Mesenchymal stem cell (in vitro differentiated cells and primary cell): ENCODE results near the gene FAM3A.
"Not testable (repeated sequence)": the region's sequence is repeated elsewhere in the genome, so short reads cannot be mapped to it uniquely, and the experiment has no call there.

ENCODE experiments used
- DNase-seq: peaks from one replicate; pipeline ENCODE4 v3.0.0-alpha.2; 2013
- H2AFZ ChIP-seq: one replicate; pipeline ENCODE4 v1.6.1; 2013; ENCODE audit warnings: low read depth, mild to moderate bottlenecking, control low read depth, inconsistent platforms, low read length, moderate library complexity
- H2AK5ac ChIP-seq: 2 replicates; pipeline ENCODE4 v1.6.1; 2013; ENCODE audit warnings: low read length, moderate library complexity, mild to moderate bottlenecking, inconsistent platforms; ENCODE audit not compliant: severe bottlenecking
- H2BK120ac ChIP-seq: one replicate; pipeline ENCODE4 v1.6.1; 2013; ENCODE audit warnings: low read depth, mild to moderate bottlenecking, inconsistent platforms, low read length, moderate library complexity
- H2BK12ac ChIP-seq, 2 experiments: one replicate each; pipeline ENCODE4 v1.6.1; 2013; ENCODE audit warnings: inconsistent platforms in 2 of 2, low read length in 2 of 2, mild to moderate bottlenecking in 2 of 2, moderate library complexity in 2 of 2, control low read depth in 1 of 2
- H2BK15ac ChIP-seq: one replicate; pipeline ENCODE4 v1.6.1; 2013; ENCODE audit warnings: mild to moderate bottlenecking, low read depth, inconsistent platforms; ENCODE audit not compliant: poor library complexity, severe bottlenecking
- H2BK5ac ChIP-seq: 2 replicates; pipeline ENCODE4 v1.6.1; 2013; ENCODE audit warnings: low read depth, mild to moderate bottlenecking, low read length, control low read depth, inconsistent platforms; ENCODE audit not compliant: poor library complexity, severe bottlenecking
- H3K14ac ChIP-seq, 2 experiments: one replicate each; pipeline ENCODE4 v1.6.1; 2013; ENCODE audit warnings: inconsistent platforms in 2 of 2, low read length in 2 of 2, control low read depth in 1 of 2, mild to moderate bottlenecking in 1 of 2, moderate library complexity in 1 of 2
- H3K18ac ChIP-seq, 2 experiments: one replicate each; pipeline ENCODE4 v1.6.1; 2013; ENCODE audit warnings: inconsistent platforms in 2 of 2, low read length in 2 of 2, control low read depth in 1 of 2, low read depth in 1 of 2, mild to moderate bottlenecking in 1 of 2
- H3K23ac ChIP-seq, 2 experiments: one replicate each; pipeline ENCODE4 v1.6.1; 2013; ENCODE audit warnings: inconsistent platforms in 2 of 2, low read length in 2 of 2, mild to moderate bottlenecking in 2 of 2, moderate library complexity in 2 of 2, control low read depth in 1 of 2
- H3K27ac ChIP-seq: 2 replicates; pipeline ENCODE4 v1.5.1; 2013; ENCODE audit warnings: mild to moderate bottlenecking, moderate library complexity, low read length, control low read depth, inconsistent platforms; ENCODE audit not compliant: poor library complexity, severe bottlenecking
- H3K27me3 ChIP-seq, 2 experiments: 2 replicates each; pipeline versions ENCODE4 v1.6.1 to v1.7.0; 2013; ENCODE audit warnings: low read length in 2 of 2, mild to moderate bottlenecking in 2 of 2, moderate library complexity in 2 of 2, control low read depth in 1 of 2, inconsistent platforms in 1 of 2; ENCODE audit not compliant: control insufficient read depth in 1 of 2, insufficient read depth in 1 of 2
- H3K36me3 ChIP-seq, 2 experiments: 2 replicates each; pipeline versions ENCODE4 v1.6.1 to v1.7.0; 2013; ENCODE audit warnings: low read length in 2 of 2, control low read depth in 1 of 2, inconsistent platforms in 1 of 2, low read depth in 1 of 2, mild to moderate bottlenecking in 1 of 2; ENCODE audit not compliant: insufficient read depth in 2 of 2, control insufficient read depth in 1 of 2
- H3K4ac ChIP-seq, 2 experiments: one replicate each; pipeline ENCODE4 v1.6.1; 2013; ENCODE audit warnings: inconsistent platforms in 2 of 2, low read length in 2 of 2, mild to moderate bottlenecking in 2 of 2, moderate library complexity in 2 of 2, control low read depth in 1 of 2, low read depth in 1 of 2
- H3K4me1 ChIP-seq: 2 replicates; pipeline ENCODE4 v1.6.1; 2013; ENCODE audit warnings: low read depth, low read length, control low read depth; ENCODE audit not compliant: control insufficient read depth, insufficient read depth
- H3K4me2 ChIP-seq: 2 replicates; pipeline ENCODE4 v1.6.1; 2013; ENCODE audit warnings: low read length, mild to moderate bottlenecking, inconsistent platforms; ENCODE audit not compliant: poor library complexity, severe bottlenecking
- H3K4me3 ChIP-seq, 2 experiments: 2 replicates each; pipeline versions ENCODE4 v1.5.1 to v1.7.0; 2013; ENCODE audit warnings: low read length in 2 of 2, mild to moderate bottlenecking in 2 of 2, control low read depth in 1 of 2, low read depth in 1 of 2; ENCODE audit not compliant: insufficient read depth in 1 of 2
- H3K79me1 ChIP-seq: replicated peaks from 2 replicates; pipeline ENCODE4 v1.6.1; 2013; ENCODE audit warnings: mild to moderate bottlenecking, control low read depth, low read length, inconsistent platforms; ENCODE audit not compliant: poor library complexity, severe bottlenecking
- H3K9ac ChIP-seq: 2 replicates; pipeline ENCODE4 v1.7.0; 2013; ENCODE audit warnings: mild to moderate bottlenecking, low read length, moderate library complexity
- H3K9me3 ChIP-seq: 2 replicates; pipeline ENCODE4 v1.7.0; 2013; ENCODE audit warnings: mild to moderate bottlenecking, low read length; ENCODE audit not compliant: control insufficient read depth
- H4K8ac ChIP-seq: one replicate; pipeline ENCODE4 v1.6.1; 2013; ENCODE audit warnings: inconsistent platforms, mild to moderate bottlenecking, low read length, moderate library complexity
- H4K91ac ChIP-seq: one replicate; pipeline ENCODE4 v1.6.1; 2013; ENCODE audit warnings: mild to moderate bottlenecking, low read length, inconsistent platforms
- WGBS: methylation state at CpG from one replicate; pipeline ENCODE4 v1.1.7; 2013; ENCODE audit warnings: mixed read lengths; 5-methylcytosine and 5-hydroxymethylcytosine counted together

FAM3A gene

DNA sequence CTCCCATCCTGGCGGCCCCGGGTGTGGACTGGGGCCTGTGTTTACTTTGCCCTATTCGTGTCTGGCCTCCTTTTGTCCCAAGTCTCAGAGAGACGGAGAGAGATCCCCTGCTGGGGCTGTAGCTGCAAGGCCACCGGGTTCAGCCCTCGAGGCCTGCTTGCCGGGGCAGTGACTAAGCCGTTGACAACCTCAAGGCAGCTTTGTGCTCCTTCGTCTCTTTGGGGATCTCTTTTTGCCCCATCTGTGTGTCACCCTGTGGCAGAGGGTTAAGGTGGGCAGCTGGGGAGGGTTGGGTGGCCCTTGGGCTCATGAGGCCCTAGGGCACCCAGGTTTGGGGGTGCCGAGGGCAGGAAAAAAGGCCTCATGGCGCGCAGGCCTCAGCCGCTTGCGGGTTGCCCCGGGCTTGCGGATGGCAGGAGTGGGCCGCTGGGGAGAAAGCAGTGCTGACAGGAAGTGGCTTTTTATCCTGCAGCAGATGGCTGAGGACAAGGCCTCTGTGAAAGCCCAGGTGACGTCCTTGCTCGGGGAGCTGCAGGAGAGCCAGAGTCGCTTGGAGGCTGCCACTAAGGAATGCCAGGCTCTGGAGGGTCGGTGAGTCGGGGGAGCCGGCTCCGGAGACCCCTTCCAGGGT lies 42.1 kb upstream of the FAM3A start:
- WGBS = no CpG with 5 or more reads among the region's 24 CpGs
- not testable (repeated sequence) for H3K27me3 ChIP-seq, H2BK120ac ChIP-seq, H2BK5ac ChIP-seq, H2AFZ ChIP-seq, H3K27ac ChIP-seq, H3K9ac ChIP-seq, H3K4me2 ChIP-seq, H3K9me3 ChIP-seq, H3K23ac ChIP-seq, H3K4me1 ChIP-seq, H4K8ac ChIP-seq, H2BK15ac ChIP-seq, DNase-seq, H3K14ac ChIP-seq, H2BK12ac ChIP-seq, H2AK5ac ChIP-seq, H4K91ac ChIP-seq, H3K18ac ChIP-seq, H3K79me1 ChIP-seq, H3K4ac ChIP-seq, H3K4me3 ChIP-seq
- peaks cover 18 to 19% of the 10 kb centered on the region in 2 experiments for H3K36me3 ChIP-seq

DNA sequence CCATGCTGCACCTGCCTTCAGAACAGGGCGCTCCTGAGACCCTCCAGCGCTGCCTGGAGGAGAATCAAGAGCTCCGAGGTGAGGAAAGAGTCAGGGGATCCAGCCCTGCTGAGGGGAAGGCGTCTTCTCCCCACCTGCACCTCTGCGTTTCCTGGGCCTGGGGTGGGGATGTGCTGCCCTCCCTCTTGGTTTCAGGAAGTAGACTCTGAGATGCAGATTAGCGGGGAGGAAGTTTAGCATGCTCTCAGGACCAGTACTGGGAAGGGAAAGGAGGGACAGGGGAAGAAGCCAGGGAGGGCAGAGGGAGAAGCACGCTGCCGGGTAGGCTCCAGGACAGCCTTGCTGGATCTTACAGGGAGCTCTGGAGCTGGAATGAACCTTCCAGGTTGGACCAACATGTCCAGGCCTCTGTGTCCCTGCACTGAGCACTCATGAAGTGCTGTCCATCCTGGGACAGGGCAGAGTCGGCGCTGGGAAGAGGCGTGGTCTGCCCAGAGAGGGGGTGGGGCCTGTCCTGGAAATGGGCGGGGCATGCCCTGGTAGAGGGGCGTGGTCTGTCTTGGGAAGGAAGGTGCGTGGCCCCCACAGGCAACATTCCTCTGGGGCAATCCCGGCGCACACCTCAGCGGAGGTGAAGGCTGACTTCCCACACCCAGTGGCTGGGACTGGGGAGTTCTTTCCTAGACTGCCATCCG lies 36.2 kb upstream of the FAM3A start:
- not testable (repeated sequence) for H3K4me2 ChIP-seq, H3K9me3 ChIP-seq, H3K9ac ChIP-seq, DNase-seq, H2BK12ac ChIP-seq, H3K18ac ChIP-seq, H2AFZ ChIP-seq, H2BK5ac ChIP-seq, H3K4me1 ChIP-seq, H3K14ac ChIP-seq, H2AK5ac ChIP-seq, H4K91ac ChIP-seq, H3K4me3 ChIP-seq, H3K27ac ChIP-seq, H3K4ac ChIP-seq, H4K8ac ChIP-seq, H3K23ac ChIP-seq, H2BK15ac ChIP-seq, H2BK120ac ChIP-seq
- Histone ChIP-seq H3K79me1 (peaks cover 13% of the 10 kb centered on the region), H3K27me3 (peaks cover 0 to 16% of the 10 kb centered on the region in 2 experiments), H3K36me3 (peaks cover 29 to 30% of the 10 kb centered on the region in 2 experiments)
- WGBS = 93% methylated on average over 4 of the region's 18 CpGs

DNA sequence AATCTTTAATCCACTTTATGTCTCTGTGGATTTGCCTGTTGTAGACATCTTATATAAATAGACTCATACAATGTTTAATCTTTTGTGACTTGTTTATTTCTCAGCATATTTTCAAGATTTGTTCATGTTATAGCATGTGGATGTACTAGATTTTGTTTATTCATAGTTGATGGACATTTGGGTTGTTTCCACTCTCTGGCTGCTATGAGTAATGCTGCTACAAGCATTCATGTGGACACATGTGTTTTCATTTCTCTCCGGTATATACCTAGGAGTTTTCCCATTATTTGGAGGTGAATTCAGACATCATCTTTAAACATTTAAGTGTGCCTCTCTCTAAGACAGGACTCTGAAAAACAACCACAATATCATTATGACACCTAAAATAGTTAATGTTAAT lies 33.7 kb upstream of the FAM3A start:
- Histone ChIP-seq H2BK12ac (no peak overlapping the region), H3K4me3 (no peak overlapping the region), H2BK5ac (no peak overlapping the region), H2BK15ac (no peak overlapping the region), H2AFZ (no peak overlapping the region), H3K18ac (no peak overlapping the region), H3K4me1 (peaks cover 8% of the 10 kb centered on the region), H3K27me3 (peaks cover 0 to 16% of the 10 kb centered on the region in 2 experiments), H3K36me3 (peaks cover 24 to 35% of the 10 kb centered on the region in 2 experiments), H3K27ac (no peak overlapping the region), H3K4ac (no peak overlapping the region), H4K91ac (no peak overlapping the region), H3K4me2 (no peak overlapping the region), H3K14ac (no peak overlapping the region), H3K9ac (peak overlapping the region; percentile 34), H2BK120ac (no peak overlapping the region), H3K9me3 (no peaks in the 10 kb centered on the region), H3K23ac (no peak overlapping the region), H4K8ac (no peak overlapping the region), H2AK5ac (no peak overlapping the region), H3K79me1 (peaks cover 10% of the 10 kb centered on the region)
- DNase-seq = peak; percentile 52
- no CpG with 5 or more reads among the region's 1 CpG for WGBS

DNA sequence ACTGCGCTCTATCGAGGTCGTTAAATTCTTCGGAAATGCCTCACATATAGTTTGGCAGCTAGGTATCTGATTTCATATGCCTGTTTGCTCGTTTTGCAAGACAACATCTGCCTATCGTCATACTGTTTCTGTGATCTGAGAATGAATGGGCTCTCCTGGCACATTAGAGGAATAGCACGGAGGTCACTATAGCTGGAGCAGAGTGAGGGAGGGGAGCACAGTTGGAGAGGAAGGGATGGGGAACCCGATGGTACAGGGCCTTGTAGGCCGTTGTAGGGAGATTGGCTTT lies 31.9 kb upstream of the FAM3A start:
- Histone ChIP-seq H3K14ac (peak overlapping the region in 1 of 2 experiments; percentile 48), H3K9me3 (no peaks in the 10 kb centered on the region), H3K4me2 (peak overlapping the region; percentile 70), H2BK15ac (no peak overlapping the region), H3K36me3 (peaks cover 8 to 30% of the 10 kb centered on the region in 2 experiments), H3K79me1 (peaks cover 2% of the 10 kb centered on the region), H4K91ac (no peak overlapping the region), H3K4me3 (peak overlapping the region; percentile 80 to 92), H2BK12ac (no peak overlapping the region), H3K27me3 (peaks cover 0 to 9% of the 10 kb centered on the region in 2 experiments), H3K9ac (peak overlapping the region; percentile 92), H3K27ac (peak overlapping the region; percentile 94), H2AK5ac (no peak overlapping the region), H3K23ac (peak overlapping the region in 1 of 2 experiments; percentile 52), H2BK5ac (no peak overlapping the region), H3K18ac (peak overlapping the region in 1 of 2 experiments; percentile 54), H3K4me1 (peaks cover 12% of the 10 kb centered on the region), H3K4ac (peak overlapping the region in 1 of 2 experiments; percentile 24), H4K8ac (peak overlapping the region; percentile 77), H2AFZ (no peak overlapping the region), H2BK120ac (no peak overlapping the region)
- DNase-seq = peak; percentile 52
- WGBS = 1% methylated on average over 9 of the region's 9 CpGs
